ENCODE results near the gene PRTG.
"Not testable (repeated sequence)": the region's sequence is repeated elsewhere in the genome, so short reads cannot be mapped to it uniquely, and the experiment has no call there.

The PRTG gene

GRCh38 chr15:55770806-55771205 lies 27.9 kb upstream of the PRTG start:
- Histone ChIP-seq H3K27me3 (ENCODE audit: control insufficient read depth in 1 of 2, insufficient read depth in 2 of 2, low read length in 2 of 2) (no peaks in the 10 kb centered on the region), H3K9ac (ENCODE audit: low read length) (no peak overlapping the region), H3K27ac (ENCODE audit: low read depth, low read length) (no peak overlapping the region), H3K4me3 (ENCODE audit: low read depth in 1 of 2, low read length in 2 of 2) (no peak overlapping the region), H3K9me3 (ENCODE audit: low read length) (no peaks in the 10 kb centered on the region), H3K36me3 (ENCODE audit: insufficient read depth, low read length) (no peaks in the 10 kb centered on the region), H3K4me1 (ENCODE audit: insufficient read depth, low read length) (no peaks in the 10 kb centered on the region)

- Histone ChIP-seq H3K4me3 (ENCODE audit: low read depth in 1 of 2, low read length in 2 of 2) (no peak overlapping the region), H3K4me1 (ENCODE audit: insufficient read depth, low read length) (no peaks in the 10 kb centered on the region), H3K9ac (ENCODE audit: low read length) (no peak overlapping the region), H3K27ac (ENCODE audit: low read depth, low read length) (no peak overlapping the region), H3K9me3 (ENCODE audit: low read length) (no peaks in the 10 kb centered on the region), H3K27me3 (ENCODE audit: control insufficient read depth in 1 of 2, insufficient read depth in 2 of 2, low read length in 2 of 2) (no peaks in the 10 kb centered on the region), H3K36me3 (ENCODE audit: insufficient read depth, low read length) (no peaks in the 10 kb centered on the region)
These were observed 27.3 kb upstream of the PRTG start for GRCh38 chr15:55770261-55770660.

GRCh38 chr15:55768670-55769185 lies 25.8 kb upstream of the PRTG start:
- H3K9me3 ChIP-seq (ENCODE audit: low read length): no peaks in the 10 kb centered on the region
- no peak overlapping the region for H3K27ac ChIP-seq (ENCODE audit: low read depth, low read length)
- H3K27me3 ChIP-seq (ENCODE audit: control insufficient read depth in 1 of 2, insufficient read depth in 2 of 2, low read length in 2 of 2): no peaks in the 10 kb centered on the region
- H3K4me1 ChIP-seq (ENCODE audit: insufficient read depth, low read length): no peaks in the 10 kb centered on the region
- no peaks in the 10 kb centered on the region for H3K36me3 ChIP-seq (ENCODE audit: insufficient read depth, low read length)
- H3K9ac ChIP-seq (ENCODE audit: low read length): no peak overlapping the region
- H3K4me3 ChIP-seq (ENCODE audit: low read depth in 1 of 2, low read length in 2 of 2): no peak overlapping the region

- H3K27ac ChIP-seq (ENCODE audit: low read depth, low read length): no peak overlapping the region
- H3K9ac ChIP-seq (ENCODE audit: low read length): no peak overlapping the region
These were observed 23.7 kb upstream of the PRTG start for GRCh38 chr15:55766676-55767075.

GRCh38 chr15:55764398-55764797 lies 21.4 kb upstream of the PRTG start:
- no peaks in the 10 kb centered on the region for H3K4me1 ChIP-seq (ENCODE audit: insufficient read depth, low read length)
- no peaks in the 10 kb centered on the region for H3K9me3 ChIP-seq (ENCODE audit: low read length)
- no peak overlapping the region for H3K27ac ChIP-seq (ENCODE audit: low read depth, low read length)
- no peaks in the 10 kb centered on the region for H3K27me3 ChIP-seq (ENCODE audit: control insufficient read depth in 1 of 2, insufficient read depth in 2 of 2, low read length in 2 of 2)
- H3K4me3 ChIP-seq (ENCODE audit: low read depth in 1 of 2, low read length in 2 of 2): no peak overlapping the region
- H3K36me3 ChIP-seq (ENCODE audit: insufficient read depth, low read length): no peaks in the 10 kb centered on the region
- H3K9ac ChIP-seq (ENCODE audit: low read length): no peak overlapping the region

More at GRCh38 chr15:55766676-55767075, 23.7 kb upstream of the PRTG start:
- H3K9me3 ChIP-seq (ENCODE audit: low read length): no peaks in the 10 kb centered on the region
- H3K4me3 ChIP-seq (ENCODE audit: low read depth in 1 of 2, low read length in 2 of 2): no peak overlapping the region
- no peaks in the 10 kb centered on the region for H3K36me3 ChIP-seq (ENCODE audit: insufficient read depth, low read length)
- no peaks in the 10 kb centered on the region for H3K4me1 ChIP-seq (ENCODE audit: insufficient read depth, low read length)
- H3K27me3 ChIP-seq (ENCODE audit: control insufficient read depth in 1 of 2, insufficient read depth in 2 of 2, low read length in 2 of 2): no peaks in the 10 kb centered on the region

GRCh38 chr15:55758580-55758986 lies 15.6 kb upstream of the PRTG start:
- Histone ChIP-seq H3K4me1 (ENCODE audit: insufficient read depth, low read length) (no peaks in the 10 kb centered on the region), H3K9ac (ENCODE audit: low read length) (no peak overlapping the region), H3K27ac (ENCODE audit: low read depth, low read length) (no peak overlapping the region), H3K27me3 (ENCODE audit: control insufficient read depth in 1 of 2, insufficient read depth in 2 of 2, low read length in 2 of 2) (no peaks in the 10 kb centered on the region), H3K4me3 (ENCODE audit: low read depth in 1 of 2, low read length in 2 of 2) (no peak overlapping the region), H3K36me3 (ENCODE audit: insufficient read depth, low read length) (no peaks in the 10 kb centered on the region), H3K9me3 (ENCODE audit: low read length) (no peaks in the 10 kb centered on the region)

- not testable (repeated sequence) for H3K4me3 ChIP-seq (ENCODE audit: low read depth in 1 of 2, low read length in 2 of 2); H3K9me3 ChIP-seq (ENCODE audit: low read length); H3K27me3 ChIP-seq (ENCODE audit: control insufficient read depth in 1 of 2, insufficient read depth in 2 of 2, low read length in 2 of 2); H3K9ac ChIP-seq (ENCODE audit: low read length); H3K4me1 ChIP-seq (ENCODE audit: insufficient read depth, low read length); H3K27ac ChIP-seq (ENCODE audit: low read depth, low read length); H3K36me3 ChIP-seq (ENCODE audit: insufficient read depth, low read length)
These were observed 10.5 kb upstream of the PRTG start for GRCh38 chr15:55753433-55753832.

- H3K27me3 ChIP-seq (ENCODE audit: control insufficient read depth in 1 of 2, insufficient read depth in 2 of 2, low read length in 2 of 2): no peaks in the 10 kb centered on the region
- no peaks in the 10 kb centered on the region for H3K4me1 ChIP-seq (ENCODE audit: insufficient read depth, low read length)
- H3K27ac ChIP-seq (ENCODE audit: low read depth, low read length): no peak overlapping the region
- no peak overlapping the region for H3K9ac ChIP-seq (ENCODE audit: low read length)
- no peaks in the 10 kb centered on the region for H3K36me3 ChIP-seq (ENCODE audit: insufficient read depth, low read length)
- H3K4me3 ChIP-seq (ENCODE audit: low read depth in 1 of 2, low read length in 2 of 2): no peak overlapping the region
- no peaks in the 10 kb centered on the region for H3K9me3 ChIP-seq (ENCODE audit: low read length)
These were observed 7.8 kb upstream of the PRTG start for GRCh38 chr15:55750706-55751105.

GRCh38 chr15:55743729-55744655 lies 1.0 kb upstream of the PRTG start:
- H3K27ac ChIP-seq (ENCODE audit: low read depth, low read length): no peak overlapping the region
- no peaks in the 10 kb centered on the region for H3K36me3 ChIP-seq (ENCODE audit: insufficient read depth, low read length)
- H3K9ac ChIP-seq (ENCODE audit: low read length): no peak overlapping the region
- peak overlapping the region; percentile 62 for H3K4me3 ChIP-seq (ENCODE audit: low read depth in 1 of 2, low read length in 2 of 2)
- peaks cover 20 to 23% of the 10 kb centered on the region in 2 donors for H3K27me3 ChIP-seq (ENCODE audit: control insufficient read depth in 1 of 2, insufficient read depth in 2 of 2, low read length in 2 of 2)
- H3K9me3 ChIP-seq (ENCODE audit: low read length): no peaks in the 10 kb centered on the region
- peaks cover 13% of the 10 kb centered on the region for H3K4me1 ChIP-seq (ENCODE audit: insufficient read depth, low read length)

- Histone ChIP-seq H3K27ac (ENCODE audit: low read depth, low read length) (peak overlapping the region; percentile 39), H3K9me3 (ENCODE audit: low read length) (no peaks in the 10 kb centered on the region), H3K4me1 (ENCODE audit: insufficient read depth, low read length) (peaks cover 15% of the 10 kb centered on the region), H3K36me3 (ENCODE audit: insufficient read depth, low read length) (no peaks in the 10 kb centered on the region), H3K9ac (ENCODE audit: low read length) (no peak overlapping the region), H3K27me3 (ENCODE audit: control insufficient read depth in 1 of 2, insufficient read depth in 2 of 2, low read length in 2 of 2) (peaks cover 20 to 23% of the 10 kb centered on the region in 2 donors), H3K4me3 (ENCODE audit: low read depth in 1 of 2, low read length in 2 of 2) (peak overlapping the region; percentile 62)
These were observed 440 bp downstream of the PRTG start for GRCh38 chr15:55742498-55742926.

GRCh38 chr15:55741833-55742497 lies 987 bp downstream of the PRTG start:
- Histone ChIP-seq H3K27ac (ENCODE audit: low read depth, low read length) (peak overlapping the region; percentile 39), H3K9me3 (ENCODE audit: low read length) (no peaks in the 10 kb centered on the region), H3K36me3 (ENCODE audit: insufficient read depth, low read length) (no peaks in the 10 kb centered on the region), H3K9ac (ENCODE audit: low read length) (no peak overlapping the region), H3K4me3 (ENCODE audit: low read depth in 1 of 2, low read length in 2 of 2) (peak overlapping the region; percentile 62), H3K4me1 (ENCODE audit: insufficient read depth, low read length) (peaks cover 18% of the 10 kb centered on the region), H3K27me3 (ENCODE audit: control insufficient read depth in 1 of 2, insufficient read depth in 2 of 2, low read length in 2 of 2) (peaks cover 20 to 23% of the 10 kb centered on the region in 2 donors)
